Left lung (tissue), 10 donors: ENCODE data around the gene ZNF512B. TPM values are rescaled to one million over a fixed set of nuclear protein-coding genes. Genes with fewer than 3 reads are reported as not detected.

Experiments
- ATAC-seq: fragments of 200-7000 bp; cut with Tn5 transposase; one replicate; pipeline ENCODE4 v1.9.1; 2020; ENCODE audit warnings: moderate library complexity
- DNase-seq, 4 donors: peaks; one replicate each; pipeline ENCODE4 v3.0.0-alpha.2; 2013 to 2020
- H3K27ac ChIP-seq, 2 donors: fragments of 200-600 bp; sonication (generic) in 1 of 2; one replicate each; pipeline versions ENCODE4 v1.5.0 to v1.8.0; 2020 to 2021
- H3K27me3 ChIP-seq, 2 donors: fragments of 200-600 bp; sonication (generic) in 1 of 2; one replicate each; pipeline versions ENCODE4 v1.5.0 to v1.8.0; 2020 to 2021
- H3K36me3 ChIP-seq, 2 donors: fragments of 200-600 bp; sonication (generic) in 1 of 2; one replicate each; pipeline versions ENCODE4 v1.5.0 to v1.8.0; 2020 to 2021
- H3K4me1 ChIP-seq, 2 donors: fragments of 200-600 bp; one replicate each; pipeline ENCODE4 v1.8.0; 2021
- H3K4me3 ChIP-seq, 2 donors: fragments of 200-600 bp; sonication (generic) in 1 of 2; one replicate each; pipeline versions ENCODE4 v1.5.0 to v1.8.0; 2020 to 2021; ENCODE audit warnings: mild to moderate bottlenecking in 1 of 2
- H3K9me3 ChIP-seq, 2 donors: fragments of 200-600 bp; sonication (generic) in 1 of 2; one replicate each; pipeline versions ENCODE4 v1.5.0 to v1.8.0; 2020 to 2021
- CTCF ChIP-seq, 2 donors: fragments of 200-600 bp; sonication (generic) in 1 of 2; IDR thresholded peaks; one replicate each; pipeline versions ENCODE4 v1.5.0 to v1.8.0; 2021; ENCODE audit warnings: antibody characterized with exemption in 2 of 2
- intact Hi-C, 2 donors: fragments of 100-400 bp; cut with DNase I; formaldehyde crosslinking; loops; one replicate each; pipeline versions ENCODE4 v1.11.2 to v1.14.2; 2022
- polyA plus RNA-seq, 6 donors: library from polyadenylated mRNA; unstranded; fragments of 120-200 nt; gene quantifications; one replicate each; pipeline ENCODE4 v1.2.1, GENCODE V29; 2013; ENCODE audit not compliant: insufficient read length in 6 of 6
- total RNA-seq, 2 donors: library from RNA; stranded (reverse); fragmentation: NEBNext Ultra II Directional; extraction: Animal tissue kit (Norgen Biotek cat#: 25700); gene quantifications; one replicate each; pipeline ENCODE4 v1.2.1, GENCODE V29; 2021
- donor health status: DM: no; HTN: yes; CAD: no.
- donor health status: DM: no; HTN: no; CAD: no.

ZNF512B gene
- total and polyA plus RNA-seq, 8 donors, result 16.4 to 38.3 (median 26.6) TPM

- no peak overlapping the region for H3K27ac ChIP-seq
- peaks cover 0 to 38% of the 10 kb centered on the region in 2 donors for H3K4me1 ChIP-seq
- DNase-seq (peak in 1 of 4 donors; percentile 72), ATAC-seq (no peak)
- no peak for TF ChIP-seq CTCF (IDR thresholded peaks at IDR 0.05)
- intact Hi-C loops, result no loop called here
- no peak overlapping the region for H3K4me3 ChIP-seq
- no peaks in the 10 kb centered on the region for H3K9me3 ChIP-seq
- no peaks in the 10 kb centered on the region for H3K27me3 ChIP-seq
- peaks cover 0 to 87% of the 10 kb centered on the region in 2 donors for H3K36me3 ChIP-seq
Measured at GRCh38 chr20:63939061-63939935, 30.4 kb downstream of the ZNF512B start.

DNA sequence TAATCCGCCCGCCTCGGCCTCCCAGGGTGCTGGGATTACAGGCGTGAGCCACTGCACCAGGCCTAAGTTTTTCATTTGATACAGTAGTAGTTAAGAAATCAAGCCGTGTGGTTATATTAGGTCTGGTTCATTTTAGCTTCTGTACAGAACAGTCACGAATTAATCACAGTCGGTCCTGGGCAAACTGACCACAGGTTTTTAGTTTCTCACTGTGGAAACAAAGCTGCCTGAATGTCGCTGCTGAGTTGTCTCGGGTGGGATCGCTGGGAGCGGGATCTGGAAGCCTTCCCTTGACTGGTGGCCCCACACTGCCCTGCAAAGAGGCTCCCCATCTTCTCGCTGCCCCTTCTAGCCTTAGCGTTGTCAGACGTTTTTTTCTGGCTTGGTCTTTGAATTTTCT is 32.1 kb downstream of the ZNF512B start:
- peaks cover 0 to 87% of the 10 kb centered on the region in 2 donors for H3K36me3 ChIP-seq
- no peak overlapping the region for H3K27ac ChIP-seq
- no peak for ATAC-seq

DNA sequence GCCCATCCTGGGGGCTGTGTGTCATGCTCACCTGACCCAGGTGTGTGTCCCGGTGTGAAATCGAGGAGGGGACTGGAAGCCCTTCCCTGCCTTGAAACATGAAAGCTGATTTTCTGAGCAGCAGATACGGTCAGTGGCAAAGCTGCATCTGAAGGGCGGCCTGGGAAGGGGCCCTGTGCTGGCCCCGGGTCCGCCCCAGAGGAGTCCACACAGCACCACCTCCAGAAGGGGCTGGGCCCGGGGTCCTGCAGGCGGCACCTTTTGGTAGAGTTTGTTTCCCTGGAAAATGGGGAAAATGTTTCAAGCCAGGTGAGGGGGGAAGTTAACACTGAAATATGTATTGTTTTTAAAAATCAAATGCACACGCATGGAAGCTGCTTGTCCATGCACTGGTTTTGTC is 34.3 kb downstream of the ZNF512B start:
- H3K27me3 ChIP-seq, result no peaks in the 10 kb centered on the region
- no peak for ATAC-seq
- DNase-seq, result no peak
- peaks cover 0 to 10% of the 10 kb centered on the region in 2 donors for H3K4me1 ChIP-seq
- H3K9me3 ChIP-seq, result no peaks in the 10 kb centered on the region
- no peak for TF ChIP-seq CTCF (IDR thresholded peaks at IDR 0.05)
- H3K27ac ChIP-seq, result no peak overlapping the region
- intact Hi-C loops, result no loop called here
- H3K36me3 ChIP-seq, result peaks cover 0 to 100% of the 10 kb centered on the region in 2 donors
- H3K4me3 ChIP-seq, result no peak overlapping the region

More for the DNA sequence above, 32.1 kb downstream of the ZNF512B start:
- intact Hi-C loops, result no loop called here
- no peak for TF ChIP-seq CTCF (IDR thresholded peaks at IDR 0.05)
- Histone ChIP-seq H3K27me3 (no peaks in the 10 kb centered on the region), H3K4me3 (no peak overlapping the region), H3K4me1 (peaks cover 0 to 25% of the 10 kb centered on the region in 2 donors), H3K9me3 (no peaks in the 10 kb centered on the region)
- DNase-seq, result no peak

DNA sequence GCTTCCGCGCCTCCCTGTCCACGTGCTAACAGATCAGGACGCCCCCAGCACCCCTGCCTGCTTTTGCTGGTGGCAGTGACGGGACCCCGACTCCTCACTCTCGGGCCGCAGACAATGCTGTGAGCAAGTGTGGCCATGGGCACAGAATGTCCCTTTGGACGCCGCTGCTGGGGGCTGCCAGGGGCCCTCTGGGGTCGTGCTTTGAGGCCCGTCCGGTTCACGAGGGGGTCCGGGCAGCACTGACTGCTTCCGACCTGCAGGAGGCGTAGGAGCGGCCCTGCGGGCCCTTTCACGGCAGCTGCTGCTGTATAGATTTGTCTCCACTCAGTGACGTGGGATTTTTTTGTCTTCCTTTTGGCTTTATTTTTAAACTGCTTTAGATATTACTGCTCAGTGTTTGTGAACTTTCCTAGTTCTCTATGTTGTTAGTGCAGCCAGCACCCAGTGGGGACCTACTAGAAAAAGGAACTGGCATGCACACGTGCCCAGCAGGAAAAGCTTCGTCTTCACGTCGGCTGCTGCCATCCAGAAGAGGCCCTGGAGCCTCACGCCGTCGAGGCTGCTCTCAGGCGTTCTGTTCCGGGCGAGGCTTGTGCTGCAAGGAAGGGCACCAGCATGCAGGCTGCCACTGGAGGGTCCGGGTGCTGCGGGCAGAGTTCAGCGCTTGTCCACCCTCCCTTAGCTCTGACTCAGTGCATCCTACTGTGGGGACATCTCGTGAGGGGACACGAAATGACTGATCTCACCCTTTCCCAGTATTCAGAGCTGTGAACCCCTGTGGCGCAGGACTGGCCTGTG is 35.3 kb downstream of the ZNF512B start:
- Histone ChIP-seq H3K9me3 (no peaks in the 10 kb centered on the region), H3K4me3 (no peak overlapping the region), H3K36me3 (peaks cover 0 to 100% of the 10 kb centered on the region in 2 donors), H3K27me3 (no peaks in the 10 kb centered on the region), H3K4me1 (peaks cover 0 to 8% of the 10 kb centered on the region in 2 donors), H3K27ac (no peak overlapping the region)
- no peak for TF ChIP-seq CTCF (IDR thresholded peaks at IDR 0.05)
- intact Hi-C loops, result no loop called here
- no peak for ATAC-seq
- DNase-seq, result no peak

GRCh38 chr20:63933646-63934045 is 36.1 kb downstream of the ZNF512B start:
- no peak overlapping the region for H3K4me3 ChIP-seq
- intact Hi-C loops, result no loop called here

More at GRCh38 chr20:63933646-63934045, 36.1 kb downstream of the ZNF512B start:
- Histone ChIP-seq H3K4me1 (peaks cover 0 to 3% of the 10 kb centered on the region in 2 donors), H3K9me3 (no peaks in the 10 kb centered on the region), H3K27ac (no peak overlapping the region), H3K27me3 (no peaks in the 10 kb centered on the region), H3K36me3 (peaks cover 0 to 100% of the 10 kb centered on the region in 2 donors)
- ATAC-seq (no peak), DNase-seq (no peak)
- no peak for TF ChIP-seq CTCF (IDR thresholded peaks at IDR 0.05)
